ENCODE data around the gene ABTB1.
"Not testable (repeated sequence)": the region's sequence is repeated elsewhere in the genome, so short reads cannot be mapped to it uniquely, and the experiment has no call there.

Gene ABTB1

GRCh38 chr3:127688416-127689265, 15.9 kb downstream of the ABTB1 start:
- no peak for DNase-seq

- DNase-seq = no peak
Observed at GRCh38 chr3:127689266-127689860, 16.6 kb downstream of the ABTB1 start.

- DNase-seq = no peak
Observed at GRCh38 chr3:127690106-127690505, 17.4 kb downstream of the ABTB1 start.

GRCh38 chr3:127690823-127691452, 18.2 kb downstream of the ABTB1 start:
- DNase-seq = peak; percentile 63

GRCh38 chr3:127691489-127691888, 18.7 kb downstream of the ABTB1 start:
- no peak for DNase-seq

- no peak for DNase-seq
Observed at GRCh38 chr3:127691974-127692373, 19.2 kb downstream of the ABTB1 start.

GRCh38 chr3:127692501-127693335, 20.0 kb downstream of the ABTB1 start:
- DNase-seq = no peak

- DNase-seq = no peak
Observed at GRCh38 chr3:127693336-127693843, 20.6 kb downstream of the ABTB1 start.

- DNase-seq = peak; percentile 69
Observed at GRCh38 chr3:127694467-127695215, 21.9 kb downstream of the ABTB1 start.

GRCh38 chr3:127697551-127698240, 24.9 kb downstream of the ABTB1 start:
- peak; percentile 89 for DNase-seq

GRCh38 chr3:127698286-127698685, 25.5 kb downstream of the ABTB1 start:
- no peak for DNase-seq

- DNase-seq = no peak
Observed at GRCh38 chr3:127698691-127699415, 26.1 kb downstream of the ABTB1 start.

GRCh38 chr3:127699416-127700300, 26.9 kb downstream of the ABTB1 start:
- DNase-seq = peak; percentile 18

GRCh38 chr3:127700406-127700805, 27.7 kb downstream of the ABTB1 start:
- no peak for DNase-seq

- DNase-seq = peak; percentile 72
Observed at GRCh38 chr3:127701280-127701911, 28.6 kb downstream of the ABTB1 start.

- peak; percentile 96 for DNase-seq
Observed at GRCh38 chr3:127702151-127702578, 29.4 kb downstream of the ABTB1 start.

- DNase-seq = not testable (repeated sequence)
Observed at GRCh38 chr3:127704840-127705239, 32.1 kb downstream of the ABTB1 start.

- DNase-seq = no peak
Observed at GRCh38 chr3:127706312-127706711, 33.6 kb downstream of the ABTB1 start.

GRCh38 chr3:127706785-127707351, 34.1 kb downstream of the ABTB1 start:
- peak; percentile 79 for DNase-seq
